ENCODE measurements around the gene FSIP1.

Gene FSIP1

GRCh38 chr15:39582977-39583595 is 199.6 kb downstream of the FSIP1 start:
- H3K27me3 ChIP-seq (ENCODE audit: control insufficient read depth, insufficient read depth, low read length) = peaks cover 41% of the 10 kb centered on the region
- H3K4me3 ChIP-seq (ENCODE audit: low read length) = no peak overlapping the region
- no peaks in the 10 kb centered on the region for H3K36me3 ChIP-seq (ENCODE audit: control insufficient read depth, insufficient read depth, low read length)
- peak overlapping the region; percentile 67 for H3K9ac ChIP-seq (ENCODE audit: low read length)
- H3K9me3 ChIP-seq (ENCODE audit: control insufficient read depth, low read length) = no peaks in the 10 kb centered on the region
- H3K4me1 ChIP-seq (ENCODE audit: control insufficient read depth, insufficient read depth, low read length) = peaks cover 22% of the 10 kb centered on the region

DNA sequence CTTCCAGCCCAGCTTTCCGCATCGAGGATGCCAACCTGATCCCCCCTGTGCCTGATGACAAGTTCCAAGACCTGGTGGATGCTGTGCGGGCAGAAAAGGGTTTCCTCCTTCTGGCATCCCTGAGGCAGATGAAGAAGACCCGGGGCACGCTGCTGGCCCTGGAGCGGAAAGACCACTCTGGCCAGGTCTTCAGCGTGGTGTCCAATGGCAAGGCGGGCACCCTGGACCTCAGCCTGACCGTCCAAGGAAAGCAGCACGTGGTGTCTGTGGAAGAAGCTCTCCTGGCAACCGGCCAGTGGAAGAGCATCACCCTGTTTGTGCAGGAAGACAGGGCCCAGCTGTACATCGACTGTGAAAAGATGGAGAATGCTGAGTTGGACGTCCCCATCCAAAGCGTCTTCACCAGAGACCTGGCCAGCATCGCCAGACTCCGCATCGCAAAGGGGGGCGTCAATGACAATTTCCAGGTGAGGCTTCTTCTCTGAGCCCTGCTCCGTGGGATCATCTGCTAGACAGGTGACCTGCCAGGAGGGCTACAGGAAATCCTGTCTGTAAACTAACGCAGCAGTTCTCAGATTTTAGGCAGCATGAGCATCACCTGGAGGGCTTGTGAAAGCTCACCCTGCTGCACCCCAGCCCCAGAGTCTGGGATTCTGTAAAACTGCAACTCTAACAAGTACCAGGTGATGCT is 200.2 kb downstream of the FSIP1 start:
- Histone ChIP-seq H3K27me3 (ENCODE audit: control insufficient read depth, insufficient read depth, low read length) (peaks cover 42% of the 10 kb centered on the region), H3K4me3 (ENCODE audit: low read length) (peak overlapping the region; percentile 9), H3K9me3 (ENCODE audit: control insufficient read depth, low read length) (no peaks in the 10 kb centered on the region), H3K9ac (ENCODE audit: low read length) (peak overlapping the region; percentile 67), H3K4me1 (ENCODE audit: control insufficient read depth, insufficient read depth, low read length) (peaks cover 19% of the 10 kb centered on the region), H3K36me3 (ENCODE audit: control insufficient read depth, insufficient read depth, low read length) (no peaks in the 10 kb centered on the region)

DNA sequence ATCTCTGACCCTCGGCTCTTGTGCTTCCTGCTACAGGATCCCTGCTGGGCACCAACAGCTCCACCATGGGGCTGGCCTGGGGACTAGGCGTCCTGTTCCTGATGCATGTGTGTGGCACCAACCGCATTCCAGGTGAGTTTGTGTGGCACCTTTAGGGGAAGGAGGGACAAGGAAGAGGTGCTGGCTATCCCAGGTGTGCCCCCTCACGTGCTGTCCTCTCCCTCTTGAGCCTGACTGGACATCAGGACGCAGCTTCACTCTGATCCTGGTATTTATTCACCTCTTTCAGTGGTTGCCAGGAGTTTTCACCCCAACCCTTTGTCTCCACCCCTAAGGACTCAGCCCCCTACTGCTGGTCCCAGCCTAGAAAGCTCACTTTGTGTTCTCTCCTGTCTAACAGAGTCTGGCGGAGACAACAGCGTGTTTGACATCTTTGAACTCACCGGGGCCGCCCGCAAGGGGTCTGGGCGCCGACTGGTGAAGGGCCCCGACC is 200.8 kb downstream of the FSIP1 start:
- peaks cover 19% of the 10 kb centered on the region for H3K4me1 ChIP-seq (ENCODE audit: control insufficient read depth, insufficient read depth, low read length)
- no peaks in the 10 kb centered on the region for H3K36me3 ChIP-seq (ENCODE audit: control insufficient read depth, insufficient read depth, low read length)
- H3K9ac ChIP-seq (ENCODE audit: low read length) = peak overlapping the region; percentile 67
- peaks cover 42% of the 10 kb centered on the region for H3K27me3 ChIP-seq (ENCODE audit: control insufficient read depth, insufficient read depth, low read length)
- H3K9me3 ChIP-seq (ENCODE audit: control insufficient read depth, low read length) = no peaks in the 10 kb centered on the region
- peak overlapping the region; percentile 9 for H3K4me3 ChIP-seq (ENCODE audit: low read length)

DNA sequence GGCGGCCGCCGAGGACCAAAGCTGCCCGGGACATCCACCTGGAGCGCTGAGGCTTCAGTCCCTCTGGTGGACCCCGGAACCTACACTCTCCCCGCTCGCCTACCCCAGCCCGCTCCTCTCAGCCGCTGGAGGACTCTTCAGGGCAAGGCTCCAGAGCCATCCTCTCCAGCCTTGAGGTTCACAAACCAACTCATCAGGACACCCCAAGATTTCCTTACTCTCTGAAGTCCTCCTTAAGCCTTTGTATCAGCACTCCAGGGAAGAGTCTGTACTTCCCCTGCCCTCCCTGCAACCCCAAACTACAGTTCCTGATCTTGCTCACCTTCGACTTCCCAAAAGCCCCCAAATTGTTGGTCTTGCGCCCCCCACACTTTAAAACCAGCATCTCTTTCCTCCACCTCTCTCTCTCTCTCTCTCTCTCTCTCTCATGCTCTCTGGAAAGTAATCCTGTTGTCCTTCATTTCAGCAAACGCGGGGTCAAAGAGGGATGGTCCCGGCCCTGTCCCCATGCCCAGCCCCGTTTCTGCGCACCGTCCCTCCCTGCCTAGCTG is 201.3 kb downstream of the FSIP1 start:
- peak overlapping the region; percentile 9 for H3K4me3 ChIP-seq (ENCODE audit: low read length)
- H3K4me1 ChIP-seq (ENCODE audit: control insufficient read depth, insufficient read depth, low read length) = peaks cover 19% of the 10 kb centered on the region
- peaks cover 42% of the 10 kb centered on the region for H3K27me3 ChIP-seq (ENCODE audit: control insufficient read depth, insufficient read depth, low read length)
- peak overlapping the region; percentile 67 for H3K9ac ChIP-seq (ENCODE audit: low read length)
- no peaks in the 10 kb centered on the region for H3K36me3 ChIP-seq (ENCODE audit: control insufficient read depth, insufficient read depth, low read length)
- H3K9me3 ChIP-seq (ENCODE audit: control insufficient read depth, low read length) = no peaks in the 10 kb centered on the region

DNA sequence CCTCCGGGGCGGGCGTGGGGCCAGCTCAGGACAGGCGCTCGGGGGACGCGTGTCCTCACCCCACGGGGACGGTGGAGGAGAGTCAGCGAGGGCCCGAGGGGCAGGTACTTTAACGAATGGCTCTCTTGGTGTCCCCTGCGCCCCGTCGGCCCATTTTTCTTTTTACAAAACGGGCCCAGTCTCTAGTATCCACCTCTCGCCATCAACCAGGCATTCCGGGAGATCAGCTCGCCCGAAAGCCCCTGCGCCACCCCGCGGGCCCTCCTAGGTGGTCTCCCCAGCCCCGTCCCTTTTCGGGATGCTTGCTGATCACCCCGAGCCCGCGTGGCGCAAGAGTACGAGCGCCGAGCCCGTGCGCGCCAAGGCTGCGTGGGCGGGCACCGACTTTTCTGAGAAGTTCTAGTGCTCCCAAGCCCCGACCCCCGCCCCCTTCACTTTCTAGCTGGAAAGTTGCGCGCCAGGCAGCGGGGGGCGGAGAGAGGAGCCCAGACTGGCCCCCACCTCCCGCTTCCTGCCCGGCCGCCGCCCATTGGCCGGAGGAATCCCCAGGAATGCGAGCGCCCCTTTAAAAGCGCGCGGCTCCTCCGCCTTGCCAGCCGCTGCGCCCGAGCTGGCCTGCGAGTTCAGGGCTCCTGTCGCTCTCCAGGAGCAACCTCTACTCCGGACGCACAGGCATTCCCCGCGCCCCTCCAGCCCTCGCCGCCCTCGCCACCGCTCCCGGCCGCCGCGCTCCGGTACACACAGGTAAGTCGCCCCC is 202.0 kb downstream of the FSIP1 start, which contains the start of gene THBS1:
Gene THBS1, plus strand, starts transcription at position 595 of the 757 bp plus-strand sequence. CDS start 779 bp downstream, outside the sequence.
- H3K27me3 ChIP-seq (ENCODE audit: control insufficient read depth, insufficient read depth, low read length) = peaks cover 42% of the 10 kb centered on the region
- H3K4me3 ChIP-seq (ENCODE audit: low read length) = peak within 1 kb of the TSS; percentile 54
- no peaks in the 10 kb centered on the region for H3K9me3 ChIP-seq (ENCODE audit: control insufficient read depth, low read length)
- peak within 1 kb of the TSS; percentile 67 for H3K9ac ChIP-seq (ENCODE audit: low read length)
- peaks cover 19% of the 10 kb centered on the region for H3K4me1 ChIP-seq (ENCODE audit: control insufficient read depth, insufficient read depth, low read length)
- no peaks in the 10 kb centered on the region for H3K36me3 ChIP-seq (ENCODE audit: control insufficient read depth, insufficient read depth, low read length)

- Histone ChIP-seq H3K9ac (ENCODE audit: low read length) (peak overlapping the region; percentile 67), H3K27me3 (ENCODE audit: control insufficient read depth, insufficient read depth, low read length) (peaks cover 42% of the 10 kb centered on the region), H3K9me3 (ENCODE audit: control insufficient read depth, low read length) (no peaks in the 10 kb centered on the region), H3K4me3 (ENCODE audit: low read length) (peak overlapping the region; percentile 54), H3K36me3 (ENCODE audit: control insufficient read depth, insufficient read depth, low read length) (no peaks in the 10 kb centered on the region), H3K4me1 (ENCODE audit: control insufficient read depth, insufficient read depth, low read length) (peaks cover 19% of the 10 kb centered on the region)
Observed at GRCh38 chr15:39580117-39580484, 202.5 kb downstream of the FSIP1 start.

DNA sequence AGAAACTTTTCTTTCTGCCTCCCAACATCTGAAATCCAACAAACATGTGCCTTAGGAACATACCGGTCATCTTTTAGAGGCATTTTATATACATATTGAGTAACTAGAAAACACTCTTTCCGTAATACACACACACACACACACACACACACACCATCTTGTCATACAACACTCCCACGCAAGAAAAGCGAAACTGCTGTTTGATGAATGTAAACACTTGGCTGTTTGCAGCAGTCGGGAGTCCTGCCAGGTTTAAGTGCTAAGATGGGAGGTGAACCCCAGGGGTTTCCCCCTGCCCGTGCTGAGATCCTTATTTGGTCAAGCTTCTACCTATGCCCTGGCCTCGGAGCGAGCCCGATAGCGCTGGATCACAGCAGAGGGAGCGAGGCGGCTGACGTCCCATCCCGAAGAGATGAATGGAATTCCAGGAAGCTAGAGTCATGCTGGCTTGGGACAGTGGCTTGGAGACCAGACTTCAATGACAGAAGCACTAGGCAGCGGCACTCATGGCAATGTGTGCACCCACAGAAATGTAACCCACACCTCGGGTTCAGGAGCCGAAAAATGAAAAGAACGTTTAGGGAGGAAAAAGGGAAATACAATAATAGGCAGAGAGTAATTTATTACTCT is 203.0 kb downstream of the FSIP1 start:
- Histone ChIP-seq H3K27me3 (ENCODE audit: control insufficient read depth, insufficient read depth, low read length) (peaks cover 42% of the 10 kb centered on the region), H3K9me3 (ENCODE audit: control insufficient read depth, low read length) (no peaks in the 10 kb centered on the region), H3K36me3 (ENCODE audit: control insufficient read depth, insufficient read depth, low read length) (no peaks in the 10 kb centered on the region), H3K4me1 (ENCODE audit: control insufficient read depth, insufficient read depth, low read length) (peaks cover 19% of the 10 kb centered on the region), H3K4me3 (ENCODE audit: low read length) (peak overlapping the region; percentile 54), H3K9ac (ENCODE audit: low read length) (peak overlapping the region; percentile 51)

- Histone ChIP-seq H3K27me3 (ENCODE audit: control insufficient read depth, insufficient read depth, low read length) (peaks cover 42% of the 10 kb centered on the region), H3K9me3 (ENCODE audit: control insufficient read depth, low read length) (no peaks in the 10 kb centered on the region), H3K9ac (ENCODE audit: low read length) (peak overlapping the region; percentile 51), H3K4me1 (ENCODE audit: control insufficient read depth, insufficient read depth, low read length) (peaks cover 19% of the 10 kb centered on the region), H3K4me3 (ENCODE audit: low read length) (no peak overlapping the region), H3K36me3 (ENCODE audit: control insufficient read depth, insufficient read depth, low read length) (no peaks in the 10 kb centered on the region)
Observed at GRCh38 chr15:39578851-39579486, 203.7 kb downstream of the FSIP1 start.

- Histone ChIP-seq H3K9me3 (ENCODE audit: control insufficient read depth, low read length) (no peaks in the 10 kb centered on the region), H3K36me3 (ENCODE audit: control insufficient read depth, insufficient read depth, low read length) (no peaks in the 10 kb centered on the region), H3K4me3 (ENCODE audit: low read length) (no peak overlapping the region), H3K27me3 (ENCODE audit: control insufficient read depth, insufficient read depth, low read length) (peaks cover 21% of the 10 kb centered on the region), H3K9ac (ENCODE audit: low read length) (no peak overlapping the region), H3K4me1 (ENCODE audit: control insufficient read depth, insufficient read depth, low read length) (peaks cover 12% of the 10 kb centered on the region)
Observed at GRCh38 chr15:39575180-39575579, 207.5 kb downstream of the FSIP1 start.

GRCh38 chr15:39574427-39574826 is 208.2 kb downstream of the FSIP1 start:
- peaks cover 7% of the 10 kb centered on the region for H3K4me1 ChIP-seq (ENCODE audit: control insufficient read depth, insufficient read depth, low read length)
- H3K27me3 ChIP-seq (ENCODE audit: control insufficient read depth, insufficient read depth, low read length) = peaks cover 15% of the 10 kb centered on the region
- no peaks in the 10 kb centered on the region for H3K36me3 ChIP-seq (ENCODE audit: control insufficient read depth, insufficient read depth, low read length)
- no peaks in the 10 kb centered on the region for H3K9me3 ChIP-seq (ENCODE audit: control insufficient read depth, low read length)
- no peak overlapping the region for H3K4me3 ChIP-seq (ENCODE audit: low read length)
- no peak overlapping the region for H3K9ac ChIP-seq (ENCODE audit: low read length)

DNA sequence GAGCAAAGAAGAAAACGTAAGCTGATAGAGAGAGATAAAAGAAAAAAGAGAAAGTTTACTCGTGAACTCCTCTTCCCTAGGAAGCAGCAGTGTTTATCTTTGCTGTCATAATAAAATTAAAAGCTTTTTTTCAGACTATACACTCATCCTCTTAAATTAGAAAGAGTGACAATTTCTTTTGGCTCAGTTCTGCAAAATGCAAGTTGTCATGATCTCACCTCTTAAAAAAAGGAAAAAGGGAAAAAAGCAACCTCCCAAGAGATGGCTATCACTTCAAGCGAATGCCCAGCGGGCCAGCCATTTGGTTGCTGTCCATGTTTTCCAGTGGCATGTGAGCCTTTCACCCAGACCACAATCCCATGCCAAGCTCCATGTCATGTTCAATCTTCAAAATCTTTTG is 208.8 kb downstream of the FSIP1 start:
- Histone ChIP-seq H3K4me3 (ENCODE audit: low read length) (no peak overlapping the region), H3K9ac (ENCODE audit: low read length) (no peak overlapping the region), H3K27me3 (ENCODE audit: control insufficient read depth, insufficient read depth, low read length) (peaks cover 11% of the 10 kb centered on the region), H3K4me1 (ENCODE audit: control insufficient read depth, insufficient read depth, low read length) (peaks cover 3% of the 10 kb centered on the region), H3K36me3 (ENCODE audit: control insufficient read depth, insufficient read depth, low read length) (no peaks in the 10 kb centered on the region), H3K9me3 (ENCODE audit: control insufficient read depth, low read length) (no peaks in the 10 kb centered on the region)
